GM12864 (cell line): ENCODE results near the gene CFAP77.

ENCODE experiments used
- DNase-seq: peaks from one replicate; pipeline ENCODE4 v3.0.0-alpha.2; 2011; ENCODE audit warnings: low read depth
- H3K4me3 ChIP-seq: 2 replicates; pipeline ENCODE4 v1.5.1; 2011; ENCODE audit warnings: mild to moderate bottlenecking, low read depth, low read length, control low read depth
- CTCF ChIP-seq: IDR thresholded peaks from 2 replicates; pipeline ENCODE4 v1.5.1; 2011; ENCODE audit warnings: low read depth, mild to moderate bottlenecking, moderate library complexity, low read length, control low read depth, inconsistent platforms; ENCODE audit errors: missing control alignments

Gene CFAP77

GRCh38 chr9:132430998-132431397 is 21.0 kb downstream of the CFAP77 start:
- DNase-seq = no peak
- no peak for TF ChIP-seq CTCF
- H3K4me3 ChIP-seq = no peak overlapping the region

GRCh38 chr9:132434881-132435280 is 24.9 kb downstream of the CFAP77 start:
- TF ChIP-seq CTCF = no peak
- DNase-seq = no peak
- H3K4me3 ChIP-seq = no peak overlapping the region

- no peak for DNase-seq
- no peak for TF ChIP-seq CTCF
- H3K4me3 ChIP-seq = no peak overlapping the region
These were observed 29.1 kb downstream of the CFAP77 start for GRCh38 chr9:132439153-132439552.

- no peak overlapping the region for H3K4me3 ChIP-seq
- TF ChIP-seq CTCF = no peak
- no peak for DNase-seq
These were observed 30.7 kb downstream of the CFAP77 start for GRCh38 chr9:132440735-132441134.

- TF ChIP-seq CTCF = no peak
- no peak for DNase-seq
- no peak overlapping the region for H3K4me3 ChIP-seq
These were observed 31.4 kb downstream of the CFAP77 start for GRCh38 chr9:132441404-132441803.

GRCh38 chr9:132443951-132444607 is 34.1 kb downstream of the CFAP77 start:
- TF ChIP-seq CTCF = no peak
- DNase-seq = no peak
- no peak overlapping the region for H3K4me3 ChIP-seq

- TF ChIP-seq CTCF = no peak
- H3K4me3 ChIP-seq = no peak overlapping the region
- DNase-seq = no peak
These were observed 36.9 kb downstream of the CFAP77 start for GRCh38 chr9:132446887-132447286.
